Activated CD8-positive, alpha-beta memory T cell treated with anti-CD3 and anti-CD28 coated beads for 1 hour (primary cell): Measurements from ENCODE around the gene AP1S3.
"Not testable (repeated sequence)": the region's sequence is repeated elsewhere in the genome, so short reads cannot be mapped to it uniquely, and the experiment has no call there.

ENCODE experiments used
- DNase-seq, 2 donors: peaks; one replicate each; pipeline ENCODE4 v3.0.0-alpha.2; 2020; ENCODE audit warnings: low read depth in 1 of 2; ENCODE audit errors: extremely low read depth in 1 of 2

Gene AP1S3

GRCh38 chr2:223762853-223763252 lies 74.5 kb downstream of the AP1S3 start:
- DNase-seq = no peak

- DNase-seq = not testable (repeated sequence)
These were observed 75.6 kb downstream of the AP1S3 start for GRCh38 chr2:223761746-223762145.

- DNase-seq = peak in 1 of 2 donors; percentile 16
These were observed 76.4 kb downstream of the AP1S3 start for GRCh38 chr2:223760838-223761502.

- DNase-seq = no peak
These were observed 77.6 kb downstream of the AP1S3 start for GRCh38 chr2:223759569-223760430.

- DNase-seq = no peak
These were observed 79.1 kb downstream of the AP1S3 start for GRCh38 chr2:223758131-223758840.

- no peak for DNase-seq
These were observed 83.4 kb downstream of the AP1S3 start for GRCh38 chr2:223753940-223754339.

DNA sequence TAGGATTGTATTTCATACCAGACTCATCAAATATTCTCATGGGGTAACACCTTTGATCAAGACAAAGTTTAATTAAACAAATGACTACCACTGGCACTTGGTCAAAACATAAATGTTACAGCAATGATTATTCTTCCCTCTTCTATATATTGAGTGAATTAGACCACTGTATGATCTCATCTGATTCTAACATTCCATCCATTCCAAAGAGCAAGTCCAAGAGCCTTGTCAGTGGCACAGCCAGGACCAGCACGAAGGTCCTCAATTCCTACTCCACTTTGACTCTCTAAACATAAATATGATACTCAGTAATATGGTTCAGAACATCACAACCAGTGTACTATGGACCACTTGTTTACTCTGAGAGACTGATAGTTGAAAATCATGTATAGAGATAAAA lies 86.4 kb downstream of the AP1S3 start:
- no peak for DNase-seq

DNA sequence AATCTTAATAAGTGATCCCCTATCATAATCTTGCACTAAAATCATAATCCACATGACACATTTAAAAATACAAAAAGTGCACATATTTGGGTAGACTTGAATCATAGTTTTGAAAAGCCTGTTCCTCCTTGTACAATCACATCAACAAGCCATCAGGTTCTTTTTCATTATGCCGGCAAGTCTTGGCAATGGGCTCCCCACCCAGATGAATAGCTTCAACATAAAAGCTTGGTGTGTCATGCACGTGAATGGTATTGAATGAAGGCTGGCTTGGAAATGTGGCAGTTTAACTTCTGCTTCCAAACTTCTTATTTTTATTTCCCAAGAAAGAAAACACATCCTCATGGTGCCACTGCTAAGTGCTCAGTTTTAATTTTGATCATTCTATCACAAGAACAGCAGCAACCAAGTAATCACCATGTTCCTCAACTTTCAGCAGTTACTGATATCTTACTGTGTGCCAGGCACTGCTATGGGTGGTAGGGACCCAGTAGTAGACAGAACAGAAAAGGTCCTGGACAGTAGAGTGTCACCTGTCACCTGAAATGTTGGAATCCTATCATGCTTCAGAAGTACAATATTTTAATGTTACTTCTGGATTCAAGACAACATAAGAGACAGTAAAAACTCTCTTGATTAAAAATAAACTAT lies 89.9 kb downstream of the AP1S3 start:
- DNase-seq = no peak

- DNase-seq = no peak
These were observed 90.8 kb downstream of the AP1S3 start for GRCh38 chr2:223746611-223747010.

DNA sequence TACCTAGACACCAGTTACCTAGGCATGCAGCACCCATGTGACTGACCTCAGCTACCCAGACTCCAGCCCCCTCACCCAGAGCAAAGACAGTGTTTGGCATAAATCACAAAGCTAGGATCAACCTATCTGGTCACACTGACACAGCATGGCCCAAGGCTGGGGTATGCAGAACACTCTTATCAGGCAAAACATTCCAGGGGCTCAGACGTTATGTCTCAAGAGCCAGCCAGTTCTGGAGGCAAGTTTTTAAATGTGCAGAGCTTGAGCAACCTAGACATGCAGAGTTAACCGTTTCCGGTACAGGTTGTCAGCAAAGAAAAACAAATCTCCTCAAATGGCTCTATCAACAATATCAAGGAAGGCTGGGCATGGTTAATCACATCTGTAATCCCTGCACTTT lies 92.8 kb downstream of the AP1S3 start:
- DNase-seq = no peak

DNA sequence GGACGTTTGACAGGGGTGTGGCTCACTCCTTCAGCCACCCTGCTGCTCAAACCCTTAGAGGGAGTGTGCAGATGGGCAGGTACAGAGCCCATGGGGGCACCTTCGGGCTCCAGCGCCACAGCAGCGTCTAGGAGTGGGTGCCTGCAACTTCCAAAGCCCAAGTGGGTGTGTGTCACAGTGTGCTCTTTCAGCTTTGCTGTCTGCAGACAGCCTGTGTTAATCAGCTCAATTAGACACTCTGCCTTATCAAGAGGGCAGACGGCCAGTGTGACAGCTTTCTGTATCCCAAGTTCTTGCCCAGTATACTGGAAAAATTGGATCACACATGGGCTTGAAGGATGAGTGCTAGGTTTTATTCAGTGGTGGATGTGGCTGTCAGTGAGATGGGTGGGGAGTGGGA lies 96.7 kb downstream of the AP1S3 start:
- DNase-seq = no peak

DNA sequence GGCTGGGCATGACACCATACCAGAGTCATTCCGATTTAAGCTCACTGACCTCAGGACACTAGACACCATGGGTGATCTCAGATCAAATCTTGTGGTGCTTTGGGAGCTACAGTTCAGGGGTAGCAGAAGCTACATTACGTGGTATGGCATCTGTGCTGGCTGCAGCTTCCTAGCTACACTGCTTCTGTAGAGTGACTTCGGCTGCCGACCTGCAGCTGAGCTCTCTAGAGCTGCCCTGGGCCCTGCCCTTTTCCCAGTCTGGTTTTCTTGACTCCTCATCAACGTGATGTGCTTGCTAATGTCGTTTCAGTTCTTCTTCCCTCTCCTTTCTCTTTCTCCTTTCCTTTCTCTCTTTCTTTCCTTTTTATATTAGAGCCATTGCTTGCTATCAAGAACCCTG lies 100.2 kb downstream of the AP1S3 start:
- no peak for DNase-seq

DNA sequence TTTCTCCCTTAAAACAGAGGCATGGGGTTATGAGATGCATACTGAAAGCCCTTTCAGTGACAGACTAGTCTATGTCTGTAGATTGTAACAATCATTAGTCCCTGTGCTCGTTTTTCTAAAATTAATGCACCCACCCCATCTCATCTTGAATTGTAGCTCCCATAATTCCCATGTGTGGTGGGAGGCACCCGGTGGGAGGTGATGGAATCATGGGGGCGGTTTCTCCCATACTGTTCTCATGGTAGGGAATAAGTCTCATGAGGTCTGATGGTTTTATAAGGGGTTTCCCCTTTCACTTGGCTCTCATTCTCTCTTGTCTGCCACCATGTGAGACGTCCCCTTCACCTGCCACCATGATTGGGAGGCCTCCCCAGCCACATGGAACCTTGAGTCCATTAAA lies 100.9 kb downstream of the AP1S3 start:
- DNase-seq = no peak

DNA sequence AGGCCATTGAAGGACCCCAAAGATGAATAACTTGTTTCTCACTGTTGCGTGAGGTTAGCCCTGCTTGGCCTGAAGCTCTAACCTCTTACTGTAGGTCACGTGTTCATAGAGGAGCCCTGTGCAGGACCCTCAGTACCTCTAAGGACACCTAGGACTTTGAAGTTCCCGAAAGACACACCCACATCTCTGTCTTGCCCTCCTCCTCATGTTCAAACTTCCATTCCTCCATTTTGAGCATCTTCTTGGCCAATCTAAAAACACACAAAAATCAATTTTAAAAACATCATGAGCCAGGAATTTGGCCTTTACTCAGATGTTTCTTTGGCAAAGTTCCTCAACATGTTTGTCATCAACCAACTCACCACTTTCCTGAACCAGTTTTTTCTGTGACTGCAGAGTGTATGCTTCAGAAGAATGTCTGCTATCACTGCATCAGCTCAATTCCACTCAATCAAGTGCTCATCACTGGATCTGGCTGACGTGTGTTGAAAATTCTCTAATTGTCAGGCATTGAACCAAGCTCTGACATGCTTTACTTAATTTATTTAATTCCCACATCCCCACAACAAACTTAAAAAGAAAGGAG lies 101.6 kb downstream of the AP1S3 start:
- DNase-seq = no peak

DNA sequence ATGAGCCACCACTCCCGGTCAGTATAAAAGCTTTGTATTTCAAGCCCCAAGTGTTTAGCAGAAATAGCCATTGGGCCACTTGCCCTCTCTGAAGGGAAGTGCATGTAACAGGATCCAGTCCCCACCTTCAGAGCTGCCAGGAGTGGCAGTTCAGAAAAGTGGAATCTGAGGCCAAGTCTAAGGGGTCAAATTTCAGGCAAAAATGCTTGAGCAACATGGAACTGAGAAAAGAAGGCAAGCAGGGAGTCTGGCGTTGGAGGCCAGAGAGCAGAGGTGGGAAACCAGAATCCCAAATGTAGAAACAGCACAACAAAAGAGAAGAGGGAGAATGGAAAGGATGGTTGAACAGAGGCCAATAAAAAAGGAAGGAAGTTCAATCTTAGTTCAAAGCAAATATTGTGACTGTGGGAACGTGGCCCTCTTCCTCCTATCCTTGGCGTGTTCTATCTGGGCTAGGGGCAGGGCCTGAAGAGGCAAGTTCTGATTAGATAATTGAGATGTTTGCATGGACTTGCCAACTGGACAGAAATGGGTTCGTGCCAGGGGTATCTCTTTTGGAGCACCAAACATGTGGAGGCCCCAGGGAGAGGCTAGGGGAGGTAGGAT lies 102.2 kb downstream of the AP1S3 start:
- no peak for DNase-seq

DNA sequence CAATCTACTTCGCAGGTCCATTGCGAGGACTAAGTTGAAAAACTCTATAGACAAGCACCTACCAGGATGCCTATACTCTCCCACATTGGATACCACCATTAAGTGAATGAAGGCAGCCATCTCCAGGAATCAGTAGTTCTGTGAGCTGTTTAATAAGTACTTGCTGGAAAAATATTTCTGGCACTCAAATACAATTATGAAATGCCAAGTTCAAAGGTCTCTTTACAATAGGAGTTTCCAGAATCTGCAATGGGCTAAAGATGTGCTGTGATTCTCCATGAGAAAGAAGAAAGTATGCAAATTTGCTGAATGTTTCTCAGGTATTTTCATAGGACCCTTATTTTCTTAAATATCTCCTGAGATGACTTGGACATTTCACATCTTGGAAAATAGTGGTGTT lies 103.0 kb downstream of the AP1S3 start:
- DNase-seq = no peak

DNA sequence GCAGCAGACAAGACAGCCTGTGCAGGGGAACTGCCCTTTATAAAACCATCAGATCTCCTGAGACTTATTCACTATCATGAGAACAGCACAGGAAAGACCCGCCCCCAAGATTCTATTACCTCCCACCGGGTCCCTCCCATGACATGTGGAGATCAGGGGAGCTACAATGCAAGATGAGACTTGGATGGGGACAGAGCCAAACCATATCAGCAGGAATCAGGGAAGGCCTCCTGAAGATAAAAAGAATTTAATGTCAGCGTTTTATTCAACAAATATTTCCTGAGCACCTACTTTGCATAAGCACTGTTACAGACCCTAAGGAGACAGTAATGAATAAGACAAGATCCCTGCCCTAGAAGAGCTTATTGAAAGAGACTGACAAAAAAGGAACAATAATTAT lies 105.0 kb downstream of the AP1S3 start:
- DNase-seq = no peak

GRCh38 chr2:223731503-223731902 lies 105.9 kb downstream of the AP1S3 start:
- no peak for DNase-seq

GRCh38 chr2:223729781-223730180 lies 107.6 kb downstream of the AP1S3 start:
- DNase-seq = no peak

DNA sequence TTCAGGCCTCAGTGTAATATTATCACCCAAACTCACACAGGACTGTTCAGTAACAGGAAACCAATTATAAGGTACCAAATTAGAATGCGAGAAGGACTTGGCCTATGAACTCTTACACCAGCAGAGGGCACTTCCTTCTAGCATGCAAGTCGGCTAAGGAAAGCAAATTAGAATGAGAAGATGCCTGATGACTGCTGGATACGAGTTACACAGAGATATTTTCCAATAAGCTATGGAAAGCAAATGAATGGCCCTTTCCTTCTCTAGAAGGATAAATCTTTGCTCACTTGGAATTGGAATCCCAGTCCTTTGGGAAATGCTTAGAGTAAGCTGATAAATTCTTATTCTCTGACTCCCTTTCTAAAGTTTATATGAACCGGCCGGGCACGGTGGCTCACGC lies 109.8 kb downstream of the AP1S3 start:
- DNase-seq = no peak
